K562 (cell line): ENCODE measurements around the gene USP6. TPM values are rescaled to one million over a fixed set of nuclear protein-coding genes. Genes with fewer than 3 reads are reported as not detected.

Experiments
- ESRRA ChIP-seq: fragments of 450-650 bp; IDR thresholded peaks from 2 replicates; pipeline ENCODE4 v1.6.1; 2014; ENCODE audit warnings: low read depth, mild to moderate bottlenecking, moderate library complexity, borderline replicate concordance
- ETS1 ChIP-seq: conservative IDR thresholded peaks from 2 replicates; pipeline ENCODE4 v1.6.1; 2011; ENCODE audit warnings: low read depth, mild to moderate bottlenecking, low read length; ENCODE audit not compliant: control insufficient read depth
- HDAC8 ChIP-seq: fragments of 450-650 bp; IDR thresholded peaks from 2 replicates; pipeline ENCODE4 v1.6.1; 2016; ENCODE audit warnings: mild to moderate bottlenecking, missing genetic modification characterization, moderate library complexity, missing compliant biosample characterization
- NKRF ChIP-seq: fragments of 450-650 bp; IDR thresholded peaks from 2 replicates; pipeline ENCODE4 v1.6.1; 2016; ENCODE audit warnings: borderline replicate concordance
- POLR2B ChIP-seq: fragments of 450-650 bp; IDR thresholded peaks from 2 replicates; pipeline ENCODE4 v1.6.1; 2018; ENCODE audit warnings: low read depth; ENCODE audit not compliant: partially characterized antibody
- RERE ChIP-seq: sonication (generic); formaldehyde crosslinking; IDR thresholded peaks from 2 replicates; pipeline ENCODE4 v1.8.0; 2023; ENCODE audit warnings: missing genetic modification reagents, mild to moderate bottlenecking, borderline replicate concordance
- SAFB ChIP-seq: fragments of 200-400 bp; formaldehyde crosslinking; IDR thresholded peaks from 2 replicates; pipeline ENCODE4 v1.6.1; 2017; ENCODE audit warnings: low read depth, low read length, borderline replicate concordance
- VEZF1 ChIP-seq: fragments of 200-800 bp; sonication (Bioruptor generic); IDR thresholded peaks from 2 replicates; pipeline ENCODE4 v1.6.1; 2017; ENCODE audit warnings: missing genetic modification characterization, missing compliant biosample characterization
- ZBTB33 ChIP-seq: sonication (generic); formaldehyde crosslinking; IDR thresholded peaks from 2 replicates; pipeline ENCODE4 v1.8.1; 2023; ENCODE audit warnings: mild to moderate bottlenecking, missing genetic modification reagents
- ZBTB7A ChIP-seq: IDR thresholded peaks from 2 replicates; pipeline ENCODE4 v1.6.1; 2011; ENCODE audit warnings: low read depth, mild to moderate bottlenecking, low read length, moderate library complexity, borderline replicate concordance; ENCODE audit not compliant: control insufficient read depth
- polyA plus RNA-seq, 8 experiments: library from polyadenylated mRNA; depleted of rRNA in 4 of 8; stranded (reverse) in 5 of 8; unstranded in 3 of 8; fragments of >200 nt; fragmentation: Nextera tagmentation in 2 of 8; fragmentation: Illumina TruSeq in 1 of 8; extraction: Ambion mirVana in 2 of 8; extraction: Trizol in 1 of 8; gene quantifications; 2 replicates each; pipeline versions ENCODE4 v1.2.1 to v1.2.3, GENCODE V29; 2011 to 2014; ENCODE audit warnings: inconsistent platforms in 1 of 8, missing spikeins in 1 of 8
- total RNA-seq, 7 experiments: library from RNA; depleted of rRNA in 6 of 7; stranded (reverse); fragments of >200 nt in 6 of 7; fragmentation: Illumina TruSeq in 2 of 7; extraction: Trizol in 2 of 7; gene quantifications; 2 replicates each; pipeline versions ENCODE4 v1.2.1 to v1.2.3, GENCODE V29; 2011 to 2021; ENCODE audit warnings: low replicate concordance in 1 of 7

USP6 gene
- total and polyA plus RNA-seq, 9 of the 15 experiments (the other 6 are each of a cell fraction or from before 2014, with no cell fraction given), result 0.01 to 0.09 (median 0.04) TPM; not detected in 4

- TF ChIP-seq HDAC8 (tag), result no peak
- peak; percentile 80 for TF ChIP-seq POLR2B
- 0 out of 2 replicates have a peak, but pooled peaks have one; percentile 22 for TF ChIP-seq ETS1
- TF ChIP-seq RERE (CRISPR knock-in tag), result no peak
- 0 out of 2 replicates have a peak, but pooled peaks have one; percentile 42 for TF ChIP-seq ESRRA
- peak; percentile 73; the same call in 1 of the 2 replicates for TF ChIP-seq ZBTB33 (CRISPR knock-in tag)
- peak; percentile 60; the same call in 1 of the 2 replicates for TF ChIP-seq ZBTB7A
- TF ChIP-seq NKRF, result peak; percentile 58; the same call in 1 of the 2 replicates
- peak; percentile 76 for TF ChIP-seq VEZF1 (CRISPR knock-in tag)
- TF ChIP-seq SAFB, result 0 out of 2 replicates have a peak, but pooled peaks have one; percentile 37
Measured at GRCh38 chr17:5191541-5192417, 75.9 kb downstream of the USP6 start, which contains the start of gene ZNF594 (continued).
